ENCODE data around the gene CAP1. TPM values are rescaled to one million over a fixed set of nuclear protein-coding genes. Genes with fewer than 3 reads are reported as not detected.

The CAP1 gene
- total and polyA plus RNA-seq, 2 of the 4 experiments (the other 2 are of a cell fraction): 434 to 756 TPM

GRCh38 chr1:40067851-40068250 is 27.3 kb downstream of the CAP1 start:
- no peak overlapping the region for H4K91ac ChIP-seq (ENCODE audit: insufficient read depth, low read depth, low read length)
- no peak overlapping the region for H3K4ac ChIP-seq (ENCODE audit: low read depth, low read length)
- peaks cover 10% of the 10 kb centered on the region for H4K20me1 ChIP-seq (ENCODE audit: insufficient read depth, low read length)
- H3K4me2 ChIP-seq (ENCODE audit: low read depth, low read length): no peak overlapping the region
- H2AK5ac ChIP-seq (ENCODE audit: low read depth, low read length): no peak overlapping the region
- dilution Hi-C loops (cut with HindIII; ENCODE audit: low sequenced_read_pairs, unreplicated experiment) (no loop called here), intact Hi-C loops (cut with micrococcal nuclease) (no loop called here), in situ Hi-C loops (cut with MboI; ENCODE audit: low sequenced_read_pairs) (no loop called here)
- no peak overlapping the region for H4K5ac ChIP-seq (ENCODE audit: low read depth, low read length)
- no CpG with 5 or more reads among the region's 3 CpGs for WGBS, 2 experiments (ENCODE audit: extremely low coverage in 2 of 2, insufficient read length in 1 of 2)
- H2BK120ac ChIP-seq (ENCODE audit: low read depth, low read length): no peak overlapping the region
- BruUV-seq (replicated peaks): no TSS peak
- H3K56ac ChIP-seq (ENCODE audit: extremely low read depth, insufficient read depth, low read length): no peak overlapping the region
- no peak overlapping the region for H3K14ac ChIP-seq (replicated peaks; ENCODE audit: low read depth, low read length)
- H4K8ac ChIP-seq (ENCODE audit: low read depth in 2 of 2, low read length in 2 of 2): no peak overlapping the region
- ChIA-PET POLR2A (ENCODE audit: unreplicated experiment) (no interaction called here), CTCF (interaction anchor here (0.7 kb wide), 1 partner anchor 43 kb away, joined by 3 read pairs; no protein-coding TSS in a partner anchor)
- H2BK15ac ChIP-seq (ENCODE audit: low read depth, low read length): no peak overlapping the region
- H3K4me1 ChIP-seq (ENCODE audit: control insufficient read depth, insufficient read depth, low read length): no peaks in the 10 kb centered on the region
- ATAC-seq (ENCODE audit: low read depth): no peak
- H3K18ac ChIP-seq (ENCODE audit: low read depth, low read length): no peak overlapping the region
- H2BK5ac ChIP-seq (ENCODE audit: low read depth, low read length, poor library complexity, severe bottlenecking): peak overlapping the region; percentile 60
- peaks cover 73% of the 10 kb centered on the region for H3K36me3 ChIP-seq (ENCODE audit: control insufficient read depth, insufficient read depth, low read length)
- no peak for TF ChIP-seq NFE2L2 (IDR thresholded peaks at IDR 0.05; ENCODE audit: low read depth, low read length)
- no peak for TF ChIP-seq MXI1 (IDR thresholded peaks at IDR 0.05; ENCODE audit: borderline replicate concordance, low read depth, low read length)
- no peak for TF ChIP-seq USF2 (IDR thresholded peaks at IDR 0.05; ENCODE audit: low read depth, low read length)
- TF ChIP-seq SMC3 (IDR thresholded peaks at IDR 0.05; ENCODE audit: low read depth, low read length): no peak
- TF ChIP-seq CHD1 (IDR thresholded peaks at IDR 0.05; ENCODE audit: low read depth, low read length): no peak
- no peak for TF ChIP-seq RCOR1 (IDR thresholded peaks at IDR 0.05; ENCODE audit: insufficient replicate concordance, low read length)
- no peak for TF ChIP-seq POLR2A (IDR thresholded peaks at IDR 0.05; ENCODE audit: low read depth, low read length)
- TF ChIP-seq RAD21 (IDR thresholded peaks at IDR 0.05; ENCODE audit: low read length): no peak
- TF ChIP-seq MAFK (IDR thresholded peaks at IDR 0.05; ENCODE audit: low read depth, low read length): no peak
- TF ChIP-seq FOS (IDR thresholded peaks at IDR 0.05; ENCODE audit: low read depth, low read length): no peak
- no peak for TF ChIP-seq CEBPB (IDR thresholded peaks at IDR 0.05; ENCODE audit: low read depth, low read length)
- no peak for TF ChIP-seq BHLHE40 (IDR thresholded peaks at IDR 0.05; ENCODE audit: low read depth, low read length)
- no peak for TF ChIP-seq CTCF (conservative IDR thresholded peaks at IDR 0.05; ENCODE audit: low read depth, low read length)
- no peak for TF ChIP-seq RFX5 (IDR thresholded peaks at IDR 0.05; ENCODE audit: low read depth, low read length)
- TF ChIP-seq ELK1 (IDR thresholded peaks at IDR 0.05; ENCODE audit: borderline replicate concordance, low read depth, low read length): no peak
- H3K4me3 ChIP-seq (ENCODE audit: insufficient read depth, low read depth, low read length): no peak overlapping the region
- no peak for DNase-seq
- no peak overlapping the region for H3K23ac ChIP-seq (ENCODE audit: low read depth, low read length)
- H2AFZ ChIP-seq (replicated peaks; ENCODE audit: low read length, poor library complexity): no peak overlapping the region
- H3K9me3 ChIP-seq (ENCODE audit: control insufficient read depth, insufficient read depth, low read length): no peaks in the 10 kb centered on the region
- no peak overlapping the region for H3K9ac ChIP-seq (ENCODE audit: low read depth, low read length)
- H3K27ac ChIP-seq (ENCODE audit: insufficient read depth, low read length): no peak overlapping the region
- peaks cover 32 to 66% of the 10 kb centered on the region in 2 experiments for H3K79me1 ChIP-seq (ENCODE audit: low read depth in 1 of 2, low read length in 2 of 2)
- H2BK20ac ChIP-seq (ENCODE audit: low read depth, low read length): no peak overlapping the region
- H3K9me1 ChIP-seq (ENCODE audit: insufficient read depth, low read length): peaks cover 6% of the 10 kb centered on the region
- H2AK9ac ChIP-seq (replicated peaks; ENCODE audit: low read depth, low read length, poor library complexity): no peak overlapping the region
- H3K27me3 ChIP-seq (ENCODE audit: control insufficient read depth, insufficient read depth, low read length): no peaks in the 10 kb centered on the region
